ENCODE data around the gene FAM120B.

DNA sequence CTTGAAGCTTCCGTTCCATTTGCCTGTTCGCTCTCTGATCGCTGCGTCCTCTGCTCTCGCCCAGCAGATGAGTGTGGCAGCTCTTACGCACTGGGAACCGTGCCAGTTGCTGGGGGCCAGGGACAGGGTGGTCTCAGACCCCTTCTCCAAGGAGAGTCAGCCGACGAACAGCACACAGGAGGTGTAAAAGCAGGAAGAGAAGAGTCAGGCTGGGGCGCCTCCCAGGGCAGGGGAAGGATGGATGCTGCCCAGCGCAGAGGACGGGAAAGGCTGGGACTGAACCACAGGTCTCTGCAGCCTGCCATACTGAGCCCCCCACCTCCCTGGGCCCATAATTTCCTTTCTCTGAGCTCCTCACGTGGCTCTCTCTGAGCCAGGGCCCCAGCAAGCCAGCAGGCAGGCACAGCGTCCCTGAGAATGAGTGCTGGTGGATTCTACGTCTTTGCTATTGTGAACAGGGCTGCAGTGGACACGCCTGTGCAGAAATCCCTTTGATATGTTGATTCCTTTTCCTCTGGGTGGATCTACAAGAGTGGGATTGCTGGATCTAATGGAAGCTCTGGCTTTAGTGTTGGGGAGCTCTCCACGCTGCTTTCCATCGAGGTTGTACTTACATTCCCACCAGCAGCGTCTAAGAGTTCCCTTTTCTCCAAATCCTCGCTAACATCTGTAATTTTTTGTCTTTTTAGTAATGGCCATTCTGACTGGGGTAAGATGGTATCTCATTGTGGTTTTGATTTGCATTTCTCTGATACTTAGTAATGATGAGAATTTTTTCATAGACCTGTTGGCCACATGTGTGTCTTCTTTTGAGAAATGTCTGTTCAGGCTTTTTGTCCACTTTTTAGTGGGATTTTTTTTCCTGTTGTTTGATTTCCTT lies 142.4 kb downstream of the FAM120B start:
- TF ChIP-seq, protein P1, sequence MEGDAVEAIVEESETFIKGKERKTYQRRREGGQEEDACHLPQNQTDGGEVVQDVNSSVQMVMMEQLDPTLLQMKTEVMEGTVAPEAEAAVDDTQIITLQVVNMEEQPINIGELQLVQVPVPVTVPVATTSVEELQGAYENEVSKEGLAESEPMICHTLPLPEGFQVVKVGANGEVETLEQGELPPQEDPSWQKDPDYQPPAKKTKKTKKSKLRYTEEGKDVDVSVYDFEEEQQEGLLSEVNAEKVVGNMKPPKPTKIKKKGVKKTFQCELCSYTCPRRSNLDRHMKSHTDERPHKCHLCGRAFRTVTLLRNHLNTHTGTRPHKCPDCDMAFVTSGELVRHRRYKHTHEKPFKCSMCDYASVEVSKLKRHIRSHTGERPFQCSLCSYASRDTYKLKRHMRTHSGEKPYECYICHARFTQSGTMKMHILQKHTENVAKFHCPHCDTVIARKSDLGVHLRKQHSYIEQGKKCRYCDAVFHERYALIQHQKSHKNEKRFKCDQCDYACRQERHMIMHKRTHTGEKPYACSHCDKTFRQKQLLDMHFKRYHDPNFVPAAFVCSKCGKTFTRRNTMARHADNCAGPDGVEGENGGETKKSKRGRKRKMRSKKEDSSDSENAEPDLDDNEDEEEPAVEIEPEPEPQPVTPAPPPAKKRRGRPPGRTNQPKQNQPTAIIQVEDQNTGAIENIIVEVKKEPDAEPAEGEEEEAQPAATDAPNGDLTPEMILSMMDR (IDR thresholded peaks at IDR 0.05; ENCODE audit: insufficient read depth, low read length), result no peak
- TF ChIP-seq POLR2AphosphoS5 (IDR thresholded peaks at IDR 0.05; ENCODE audit: low read depth), result no peak

Data from HL-60 (cell line).